ENCODE results near the gene ENPP3.

- TF ChIP-seq POLR2A (IDR thresholded peaks at IDR 0.05; ENCODE audit: low read length) = no peak
- TF ChIP-seq GATA1 (IDR thresholded peaks at IDR 0.05; ENCODE audit: low read depth, low read length) = no peak
Measured at GRCh38 chr6:131657222-131657621, 20.1 kb downstream of the ENPP3 start.
